GM18868 (cell line): ENCODE data around the gene DDX39A.
"Not testable (repeated sequence)": the region's sequence is repeated elsewhere in the genome, so short reads cannot be mapped to it uniquely, and the experiment has no call there.

Source experiments
- ATAC-seq: cut with Tn5 transposase; IDR thresholded peaks from one replicate; pipeline ENCODE4 v1.9.1; 2021; ENCODE audit warnings: mild to moderate bottlenecking, moderate library complexity; ENCODE audit not compliant: unreplicated experiment

Gene DDX39A

GRCh38 chr19:14367016-14367415 is 52.1 kb downstream of the DDX39A start:
- no peak for ATAC-seq

GRCh38 chr19:14366529-14366928 is 52.6 kb downstream of the DDX39A start:
- no peak for ATAC-seq

GRCh38 chr19:14364098-14364443 is 55.1 kb downstream of the DDX39A start:
- ATAC-seq: not testable (repeated sequence)

GRCh38 chr19:14363183-14364097 is 55.7 kb downstream of the DDX39A start:
- no peak for ATAC-seq

- no peak for ATAC-seq
These were observed 57.3 kb downstream of the DDX39A start for GRCh38 chr19:14361824-14362223.
